Liver (tissue), 3 donors: Measurements from ENCODE around the gene DYRK1A.

Experiments used
- ATF3 ChIP-seq: IDR thresholded peaks from 2 replicates; pipeline ENCODE4 v1.6.1; 2016; ENCODE audit warnings: antibody characterized with exemption
- CTCF ChIP-seq: fragments of 150-350 bp; IDR thresholded peaks from 2 replicates; pipeline ENCODE4 v1.5.1; 2017; ENCODE audit warnings: improper control_type of control experiment, low read depth, low read length; ENCODE audit not compliant: missing input control
- GABPA ChIP-seq, 2 donors: IDR thresholded peaks in 1 of 2; conservative IDR thresholded peaks in 1 of 2; 2 replicates each; pipeline ENCODE4 v1.6.1; 2016; ENCODE audit warnings: antibody characterized with exemption in 2 of 2, mild to moderate bottlenecking in 1 of 2, moderate library complexity in 1 of 2
- MAX ChIP-seq: IDR thresholded peaks from 2 replicates; pipeline ENCODE4 v1.6.1; 2016; ENCODE audit warnings: antibody characterized with exemption
- ZBTB33 ChIP-seq: IDR thresholded peaks from 2 replicates; pipeline ENCODE4 v1.6.1; 2016; ENCODE audit warnings: antibody characterized with exemption
- donor health status: healthy.
- donor health status: healthy.

GRCh38 chr21:37416914-37417313 is 50.3 kb downstream of the DYRK1A start:
- TF ChIP-seq CTCF (no peak), ZBTB33 (no peak), MAX (no peak), ATF3 (no peak), GABPA (IDR thresholded peaks at IDR 0.05 in 1 of 2, conservative IDR thresholded peaks at IDR 0.05 in 1 of 2) (no peak)
